Endothelial cell of umbilical vein (primary cell): Measurements from ENCODE around the gene C1QA. TPM values are rescaled to one million over a fixed set of nuclear protein-coding genes. Genes with fewer than 3 reads are reported as not detected.

Experiments used
- BruUV-seq: library from RNA; stranded (reverse); fragments of 400-500 nt; replicated peaks from 2 replicates; lab custom pipeline; 2021; lab: Mats Ljungman, UMichigan
- CTCF ChIA-PET: fragments of 300-600, 350-600 bp; sonication (Branson Sonifier 250); formaldehyde crosslinking; loops from one replicate; lab custom pipeline; 2021; ENCODE audit warnings: antibody characterized with exemption, inconsistent platforms; lab: Charles Lee
- POLR2A ChIA-PET: fragments of 300-600, 350-600 bp; sonication (Branson Sonifier 250); formaldehyde crosslinking; loops from one replicate; lab custom pipeline; 2021; ENCODE audit warnings: antibody characterized with exemption, inconsistent platforms; lab: Charles Lee
- DNase-seq: peaks from one replicate; pipeline ENCODE4 v3.0.0-alpha.2; 2011; ENCODE audit warnings: low read depth, low spot score
- FAIRE-seq: peaks from 2 replicates; lab custom pipeline; 2011; peaks lifted over from hg19 to GRCh38; lab: Jason Lieb, UNC
- H2AFZ ChIP-seq: 2 replicates; pipeline ENCODE4 v1.6.0; 2012; ENCODE audit warnings: low read depth, low read length, control low read depth, inconsistent platforms
- H3K27ac ChIP-seq: 2 replicates; pipeline ENCODE4 v1.5.1; 2011; ENCODE audit warnings: low read depth, mild to moderate bottlenecking, control low read depth, low read length, moderate library complexity; ENCODE audit not compliant: insufficient read depth
- H3K27me3 ChIP-seq, 2 experiments: 2 replicates each; pipeline versions ENCODE4 v1.6.0 to v1.6.1; 2011; ENCODE audit warnings: low read length in 2 of 2, mixed read lengths in 1 of 2; ENCODE audit not compliant: control insufficient read depth in 2 of 2, insufficient read depth in 2 of 2
- H3K36me3 ChIP-seq, 2 experiments: 2 replicates in 1 of 2; 3 replicates in 1 of 2; pipeline ENCODE4 v1.5.1; 2011; ENCODE audit warnings: low read length in 2 of 2, mild to moderate bottlenecking in 1 of 2, moderate library complexity in 1 of 2; ENCODE audit not compliant: control insufficient read depth in 2 of 2, insufficient read depth in 2 of 2; ENCODE audit errors: extremely low read depth in 1 of 2
- H3K4me1 ChIP-seq: 3 replicates; pipeline ENCODE4 v1.5.1; 2011; ENCODE audit warnings: mild to moderate bottlenecking, low read length; ENCODE audit not compliant: control insufficient read depth, insufficient read depth; ENCODE audit errors: extremely low read depth
- H3K4me2 ChIP-seq: 2 replicates; pipeline ENCODE4 v1.6.1; 2011; ENCODE audit warnings: low read length, control low read depth, mixed read lengths; ENCODE audit not compliant: insufficient read depth
- H3K4me3 ChIP-seq, 3 experiments: fragments of 200-600 bp in 1 of 3; sonication (generic), shearing (Covaris generic) in 1 of 3; replicated peaks in 1 of 3; 2 replicates each; pipeline ENCODE4 v1.5.1; 2011 to 2016; ENCODE audit warnings: control low read depth in 3 of 3, low read length in 3 of 3, mild to moderate bottlenecking in 2 of 3, inconsistent platforms in 1 of 3, low read depth in 1 of 3, moderate library complexity in 1 of 3; ENCODE audit not compliant: insufficient read depth in 1 of 3
- H3K79me2 ChIP-seq: 2 replicates; pipeline ENCODE4 v1.6.0; 2012; ENCODE audit warnings: low read length, inconsistent platforms; ENCODE audit not compliant: control insufficient read depth, insufficient read depth
- H3K9ac ChIP-seq: replicated peaks from 2 replicates; pipeline ENCODE3; 2011; ENCODE audit warnings: low read length, control low read depth; ENCODE audit not compliant: insufficient read depth; ENCODE audit errors: extremely low read depth
- H3K9me1 ChIP-seq: replicated peaks from 3 replicates; pipeline ENCODE4 v1.6.0; 2011; ENCODE audit warnings: mild to moderate bottlenecking, low read length; ENCODE audit not compliant: control insufficient read depth, insufficient read depth; ENCODE audit errors: extremely low read depth
- H3K9me3 ChIP-seq: replicated peaks from 2 replicates; pipeline ENCODE4 v1.5.1; 2012; ENCODE audit warnings: low read length, inconsistent platforms; ENCODE audit not compliant: control insufficient read depth, insufficient read depth
- H4K20me1 ChIP-seq: replicated peaks from 2 replicates; pipeline ENCODE3; 2011; ENCODE audit warnings: mild to moderate bottlenecking, low read length; ENCODE audit not compliant: control insufficient read depth, insufficient read depth; ENCODE audit errors: extremely low read depth
- CTCF ChIP-seq, 2 donors: IDR thresholded peaks; 1 replicate in 1 of 2; 2 replicates in 1 of 2; pipeline ENCODE4 v1.5.1; 2011; ENCODE audit warnings: low read length in 2 of 2, mild to moderate bottlenecking in 2 of 2, moderate library complexity in 2 of 2, control low read depth in 1 of 2, inconsistent platforms in 1 of 2, low read depth in 1 of 2; ENCODE audit not compliant: insufficient read depth in 1 of 2; ENCODE audit errors: extremely low read depth in 1 of 2
- EZH2 ChIP-seq: IDR thresholded peaks from 2 replicates; pipeline ENCODE4 v1.6.1; 2012; ENCODE audit warnings: borderline replicate concordance, low read depth, mild to moderate bottlenecking, moderate library complexity, low read length, inconsistent platforms; ENCODE audit not compliant: severe bottlenecking
- FOS ChIP-seq: IDR thresholded peaks from 2 replicates; pipeline ENCODE4 v1.6.1; 2011; ENCODE audit warnings: mild to moderate bottlenecking, low read length, moderate library complexity, borderline replicate concordance; ENCODE audit not compliant: insufficient read depth
- GATA2 ChIP-seq: IDR thresholded peaks from 2 replicates; pipeline ENCODE4 v1.7.0; 2011; ENCODE audit warnings: low read depth, mild to moderate bottlenecking, moderate library complexity, mixed read lengths, low read length; ENCODE audit not compliant: insufficient read length, insufficient read depth
- JUN ChIP-seq: IDR thresholded peaks from 2 replicates; pipeline ENCODE4 v1.6.1; 2011; ENCODE audit warnings: borderline replicate concordance, low read depth; ENCODE audit not compliant: insufficient read length, insufficient read depth
- MYC ChIP-seq: IDR thresholded peaks from one replicate; pipeline ENCODE4 v1.6.1; 2011; ENCODE audit warnings: mild to moderate bottlenecking, low read depth, low read length
- POLR2A ChIP-seq: IDR thresholded peaks from 2 replicates; pipeline ENCODE4 v1.6.1; 2012; ENCODE audit warnings: low read depth, mild to moderate bottlenecking, control low read depth, low read length
- POLR2AphosphoS5 ChIP-seq: IDR thresholded peaks from 2 replicates; pipeline ENCODE4 v1.6.1; 2012; ENCODE audit warnings: low read depth, mild to moderate bottlenecking, control low read depth, low read length, moderate library complexity; ENCODE audit not compliant: insufficient read depth
- dilution Hi-C: fragments of 300-500 bp; cut with MboI; formaldehyde crosslinking; loops from one replicate; pipeline ENCODE4 v1.15.0; 2019; ENCODE audit warnings: low sequenced_read_pairs; ENCODE audit not compliant: extremely low pct_ligation_motif_present
- intact Hi-C: fragments of 100-400 bp; cut with micrococcal nuclease; formaldehyde crosslinking; loops from one replicate; pipeline ENCODE4 v1.10.0; 2022
- polyA plus RNA-seq, 4 experiments: library from polyadenylated mRNA; depleted of rRNA in 3 of 4; stranded (reverse) in 3 of 4; unstranded in 1 of 4; fragments of >200 nt; gene quantifications; 2 replicates each; pipeline versions ENCODE4 v1.2.1 to v1.2.3, GENCODE V29; 2011 to 2012; ENCODE audit warnings: missing spikeins in 1 of 4
- total RNA-seq: library from RNA; stranded (reverse); gene quantifications from 2 replicates; pipeline ENCODE4 v1.2.3, GENCODE V29; 2021
- TF ChIP-seq, protein P1 (sequence below): IDR thresholded peaks from 2 replicates; pipeline ENCODE4 v1.6.1; 2011; ENCODE audit not compliant: insufficient read depth, insufficient read length

The C1QA gene
- total and polyA plus RNA-seq, 2 donors (not counting 3 experiments of a cell fraction or from before 2014, with no cell fraction given): not detected

GRCh38 chr1:22597996-22598395 is 38.4 kb upstream of the C1QA start:
- Histone ChIP-seq H3K9me1 (no peaks in the 10 kb centered on the region), H3K4me3 (no peak overlapping the region), H3K36me3 (no peaks in the 10 kb centered on the region), H3K9me3 (no peaks in the 10 kb centered on the region), H3K27me3 (peaks cover 1 to 5% of the 10 kb centered on the region in 2 experiments), H3K4me2 (no peak overlapping the region), H3K79me2 (no peaks in the 10 kb centered on the region), H2AFZ (no peak overlapping the region), H3K4me1 (no peaks in the 10 kb centered on the region), H4K20me1 (no peaks in the 10 kb centered on the region), H3K9ac (no peak overlapping the region), H3K27ac (no peak overlapping the region)
- CTCF ChIA-PET: no interaction called here
- intact Hi-C loops (no loop called here), dilution Hi-C loops (no loop called here)
- no peak for TF ChIP-seq POLR2AphosphoS5
- TF ChIP-seq GATA2: no peak
- TF ChIP-seq POLR2A: no peak
- no peak for TF ChIP-seq MYC
- TF ChIP-seq EZH2: no peak
- no peak for TF ChIP-seq FOS
- TF ChIP-seq CTCF (IDR thresholded peaks at IDR 0.05; ENCODE audit: extremely low read depth in 1 of 2, insufficient read depth in 1 of 2, low read depth in 1 of 2, low read length in 2 of 2): no peak
- TF ChIP-seq, protein P1, sequence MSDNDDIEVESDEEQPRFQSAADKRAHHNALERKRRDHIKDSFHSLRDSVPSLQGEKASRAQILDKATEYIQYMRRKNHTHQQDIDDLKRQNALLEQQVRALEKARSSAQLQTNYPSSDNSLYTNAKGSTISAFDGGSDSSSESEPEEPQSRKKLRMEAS: no peak
- TF ChIP-seq JUN: no peak
- DNase-seq (no peak), FAIRE-seq (no peak)
- POLR2A ChIA-PET: no interaction called here
- BruUV-seq: no TSS peak
